GM19239 (cell line): Measurements from ENCODE around the gene SLC16A11.
"Not testable (repeated sequence)": the region's sequence is repeated elsewhere in the genome, so short reads cannot be mapped to it uniquely, and the experiment has no call there.

Experiments
- DNase-seq: peaks from one replicate; pipeline ENCODE4 v3.0.0; 2011; ENCODE audit warnings: low spot score; ENCODE audit not compliant: insufficient read length
- FAIRE-seq: peaks from 2 replicates; lab custom pipeline; 2011; peaks lifted over from hg19 to GRCh38; lab: Jason Lieb, UNC

The SLC16A11 gene

GRCh38 chr17:7014261-7014994 is 29.5 kb downstream of the SLC16A11 start:
- FAIRE-seq, result peak; percentile 94
- peak; percentile 78 for DNase-seq

GRCh38 chr17:7011942-7012254 is 32.0 kb downstream of the SLC16A11 start:
- DNase-seq, result no peak
- no peak for FAIRE-seq

- FAIRE-seq, result no peak
- no peak for DNase-seq
These were observed 32.5 kb downstream of the SLC16A11 start for GRCh38 chr17:7011415-7011814.

- DNase-seq, result no peak
- FAIRE-seq, result no peak
These were observed 33.4 kb downstream of the SLC16A11 start for GRCh38 chr17:7010523-7010922.

GRCh38 chr17:7007143-7007542 is 36.7 kb downstream of the SLC16A11 start:
- no peak for DNase-seq
- no peak for FAIRE-seq

GRCh38 chr17:7005716-7006115 is 38.2 kb downstream of the SLC16A11 start:
- FAIRE-seq (no peak), DNase-seq (no peak)

GRCh38 chr17:7004398-7005253 is 39.3 kb downstream of the SLC16A11 start:
- peak; percentile 91 for FAIRE-seq

GRCh38 chr17:7003745-7004144 is 40.1 kb downstream of the SLC16A11 start:
- no peak for DNase-seq
- no peak for FAIRE-seq

More at GRCh38 chr17:7004398-7005253, 39.3 kb downstream of the SLC16A11 start:
- peak; percentile 63 for DNase-seq

- no peak for FAIRE-seq
- no peak for DNase-seq
These were observed 41.4 kb downstream of the SLC16A11 start for GRCh38 chr17:7002288-7003047.

- no peak for DNase-seq
- FAIRE-seq, result peak; percentile 39
These were observed 42.5 kb downstream of the SLC16A11 start for GRCh38 chr17:7001318-7001961.

- DNase-seq (no peak), FAIRE-seq (no peak)
These were observed 44.9 kb downstream of the SLC16A11 start for GRCh38 chr17:6998855-6999508.

GRCh38 chr17:6997171-6997570 is 46.7 kb downstream of the SLC16A11 start:
- FAIRE-seq (no peak), DNase-seq (no peak)

- FAIRE-seq (no peak), DNase-seq (no peak)
These were observed 47.5 kb downstream of the SLC16A11 start for GRCh38 chr17:6996256-6997011.

- DNase-seq (no peak), FAIRE-seq (no peak)
These were observed 48.2 kb downstream of the SLC16A11 start, which contains the start of gene ALOX12 for GRCh38 chr17:6995500-6996255. TSS of gene ALOX12 (plus strand) at chr17:6996049. CDS start at chr17:6996118, 69 bp downstream.

GRCh38 chr17:6994666-6995256 is 49.1 kb downstream of the SLC16A11 start:
- FAIRE-seq, result no peak
- DNase-seq, result no peak

GRCh38 chr17:6994118-6994598 is 49.7 kb downstream of the SLC16A11 start:
- DNase-seq (no peak), FAIRE-seq (no peak)

- DNase-seq, FAIRE-seq: not testable (repeated sequence)
These were observed 50.3 kb downstream of the SLC16A11 start for GRCh38 chr17:6993613-6994056.
